OCI-LY1 (cell line): ENCODE results near the gene FBXO39.

ENCODE experiments used
- CTCF ChIP-seq: fragments of 200-600 bp; sonication (generic), shearing (Covaris generic); IDR thresholded peaks from 2 replicates; pipeline ENCODE4 v1.5.1; 2017; ENCODE audit warnings: mild to moderate bottlenecking, antibody characterized with exemption, low read length, moderate library complexity, mixed read lengths
- EZH2 ChIP-seq: fragments of 200-600 bp; sonication (generic), shearing (Covaris generic); IDR thresholded peaks from 2 replicates; pipeline ENCODE4 v1.8.0; 2017; ENCODE audit warnings: borderline replicate concordance, mixed run types, mild to moderate bottlenecking, antibody characterized with exemption, low read length, moderate library complexity, mixed read lengths

DNA sequence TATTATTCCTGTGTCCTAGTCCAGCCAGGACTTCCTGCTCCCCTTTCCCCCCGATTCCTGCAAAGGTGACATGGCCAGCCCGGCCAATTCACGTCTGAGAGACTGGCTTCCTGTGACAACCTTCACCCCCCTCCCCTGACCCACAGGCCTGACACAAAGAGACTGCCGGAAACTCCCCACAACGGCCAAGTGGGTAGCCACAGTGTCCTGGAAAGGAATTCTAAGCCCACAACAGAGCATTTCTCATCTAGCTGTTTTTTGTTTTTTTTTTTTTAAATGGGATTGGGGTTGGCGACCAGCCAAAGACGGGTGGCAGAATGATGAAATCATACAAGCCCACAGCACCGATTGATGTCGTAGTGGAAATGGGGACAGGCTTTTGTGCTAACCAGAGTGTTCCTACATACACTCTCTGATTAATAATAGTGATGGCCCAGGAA is 23.0 kb upstream of the FBXO39 start:
- no peak for TF ChIP-seq CTCF
- TF ChIP-seq EZH2, result no peak
